Measurements from ENCODE around the gene BAX.

Gene BAX

DNA sequence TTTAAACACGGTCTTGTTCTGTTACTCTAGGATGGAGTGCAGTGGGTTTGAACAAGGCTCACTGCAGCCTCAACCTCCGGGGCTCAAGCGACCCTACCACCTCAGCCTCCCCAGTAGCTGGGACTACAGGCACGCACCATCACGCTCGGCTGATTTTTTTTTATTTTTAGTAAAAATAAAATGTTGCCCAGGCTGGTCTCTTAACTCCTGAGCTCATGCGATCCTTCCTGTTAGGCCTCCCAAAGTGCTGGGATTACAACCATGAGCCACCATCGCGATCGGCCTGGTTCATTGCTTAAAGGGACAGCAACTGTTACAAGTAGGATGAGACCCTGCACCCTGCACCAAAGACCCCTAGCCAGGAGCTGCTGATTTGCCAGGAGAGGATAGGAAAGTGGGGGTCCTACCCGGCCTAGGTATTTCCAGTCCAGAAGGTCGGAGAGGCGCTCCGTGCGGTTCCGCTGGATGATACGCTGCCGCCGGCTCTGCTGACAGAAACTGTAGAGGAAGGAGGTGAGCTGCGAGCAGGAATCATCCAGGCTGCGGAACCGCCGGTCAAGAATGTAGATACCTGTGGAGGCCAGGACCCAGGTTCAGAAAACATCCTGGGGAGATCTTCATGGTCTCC lies 15.6 kb downstream of the BAX start:
- no peak overlapping the region for H3K9ac ChIP-seq
- H3K4me2 ChIP-seq (ENCODE audit: low read length), result no peak overlapping the region
- no peaks in the 10 kb centered on the region for H3K9me3 ChIP-seq (ENCODE audit: control insufficient read depth, low read length)
- no peak overlapping the region for H3K27ac ChIP-seq
- TF ChIP-seq, protein P1, sequence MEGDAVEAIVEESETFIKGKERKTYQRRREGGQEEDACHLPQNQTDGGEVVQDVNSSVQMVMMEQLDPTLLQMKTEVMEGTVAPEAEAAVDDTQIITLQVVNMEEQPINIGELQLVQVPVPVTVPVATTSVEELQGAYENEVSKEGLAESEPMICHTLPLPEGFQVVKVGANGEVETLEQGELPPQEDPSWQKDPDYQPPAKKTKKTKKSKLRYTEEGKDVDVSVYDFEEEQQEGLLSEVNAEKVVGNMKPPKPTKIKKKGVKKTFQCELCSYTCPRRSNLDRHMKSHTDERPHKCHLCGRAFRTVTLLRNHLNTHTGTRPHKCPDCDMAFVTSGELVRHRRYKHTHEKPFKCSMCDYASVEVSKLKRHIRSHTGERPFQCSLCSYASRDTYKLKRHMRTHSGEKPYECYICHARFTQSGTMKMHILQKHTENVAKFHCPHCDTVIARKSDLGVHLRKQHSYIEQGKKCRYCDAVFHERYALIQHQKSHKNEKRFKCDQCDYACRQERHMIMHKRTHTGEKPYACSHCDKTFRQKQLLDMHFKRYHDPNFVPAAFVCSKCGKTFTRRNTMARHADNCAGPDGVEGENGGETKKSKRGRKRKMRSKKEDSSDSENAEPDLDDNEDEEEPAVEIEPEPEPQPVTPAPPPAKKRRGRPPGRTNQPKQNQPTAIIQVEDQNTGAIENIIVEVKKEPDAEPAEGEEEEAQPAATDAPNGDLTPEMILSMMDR (IDR thresholded peaks at IDR 0.05), result no peak
- H3K4me1 ChIP-seq, result peaks cover 15% of the 10 kb centered on the region
- H3K79me2 ChIP-seq, result peaks cover 5% of the 10 kb centered on the region
- no peak overlapping the region for H3K4me3 ChIP-seq (ENCODE audit: low read depth, low read length)
- H3K27me3 ChIP-seq (ENCODE audit: control insufficient read depth, insufficient read depth, low read length), result no peaks in the 10 kb centered on the region
- H3K36me3 ChIP-seq (ENCODE audit: control insufficient read depth, insufficient read depth, low read length), result no peaks in the 10 kb centered on the region
- no peak overlapping the region for H2AFZ ChIP-seq

DNA sequence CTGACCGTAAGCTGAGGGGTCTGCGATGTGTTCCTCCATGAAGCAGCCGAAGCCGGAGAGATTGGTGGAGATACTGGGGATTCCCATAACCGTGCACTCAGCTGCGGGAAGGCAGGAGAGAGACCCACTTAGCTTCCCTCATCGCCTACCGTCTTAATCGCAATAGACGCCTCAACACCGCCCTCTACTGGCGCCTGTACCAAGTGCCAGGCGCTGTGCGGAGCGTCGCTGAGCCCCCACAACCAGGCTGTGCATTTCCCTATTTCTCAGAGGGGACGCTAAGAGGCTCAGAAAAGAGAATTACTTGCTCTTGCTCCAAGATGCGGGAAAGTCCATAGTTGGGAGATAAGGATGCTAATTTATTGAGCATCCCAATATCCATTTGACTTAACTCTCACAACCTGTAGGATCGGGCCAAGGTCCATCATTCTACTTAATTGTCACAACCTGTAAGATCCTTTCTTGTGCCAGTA lies 16.3 kb downstream of the BAX start:
- TF ChIP-seq, protein P1 (IDR thresholded peaks at IDR 0.05), result peak; percentile 87
- H3K9ac ChIP-seq, result no peak overlapping the region
- H3K4me2 ChIP-seq (ENCODE audit: low read length), result no peak overlapping the region
- H3K27ac ChIP-seq, result no peak overlapping the region
- H3K36me3 ChIP-seq (ENCODE audit: control insufficient read depth, insufficient read depth, low read length), result no peaks in the 10 kb centered on the region
- H3K9me3 ChIP-seq (ENCODE audit: control insufficient read depth, low read length), result no peaks in the 10 kb centered on the region
- no peak overlapping the region for H3K4me3 ChIP-seq (ENCODE audit: low read depth, low read length)
- H3K27me3 ChIP-seq (ENCODE audit: control insufficient read depth, insufficient read depth, low read length), result no peaks in the 10 kb centered on the region
- no peak overlapping the region for H2AFZ ChIP-seq
- peaks cover 1% of the 10 kb centered on the region for H3K79me2 ChIP-seq
- H3K4me1 ChIP-seq, result peaks cover 15% of the 10 kb centered on the region

DNA sequence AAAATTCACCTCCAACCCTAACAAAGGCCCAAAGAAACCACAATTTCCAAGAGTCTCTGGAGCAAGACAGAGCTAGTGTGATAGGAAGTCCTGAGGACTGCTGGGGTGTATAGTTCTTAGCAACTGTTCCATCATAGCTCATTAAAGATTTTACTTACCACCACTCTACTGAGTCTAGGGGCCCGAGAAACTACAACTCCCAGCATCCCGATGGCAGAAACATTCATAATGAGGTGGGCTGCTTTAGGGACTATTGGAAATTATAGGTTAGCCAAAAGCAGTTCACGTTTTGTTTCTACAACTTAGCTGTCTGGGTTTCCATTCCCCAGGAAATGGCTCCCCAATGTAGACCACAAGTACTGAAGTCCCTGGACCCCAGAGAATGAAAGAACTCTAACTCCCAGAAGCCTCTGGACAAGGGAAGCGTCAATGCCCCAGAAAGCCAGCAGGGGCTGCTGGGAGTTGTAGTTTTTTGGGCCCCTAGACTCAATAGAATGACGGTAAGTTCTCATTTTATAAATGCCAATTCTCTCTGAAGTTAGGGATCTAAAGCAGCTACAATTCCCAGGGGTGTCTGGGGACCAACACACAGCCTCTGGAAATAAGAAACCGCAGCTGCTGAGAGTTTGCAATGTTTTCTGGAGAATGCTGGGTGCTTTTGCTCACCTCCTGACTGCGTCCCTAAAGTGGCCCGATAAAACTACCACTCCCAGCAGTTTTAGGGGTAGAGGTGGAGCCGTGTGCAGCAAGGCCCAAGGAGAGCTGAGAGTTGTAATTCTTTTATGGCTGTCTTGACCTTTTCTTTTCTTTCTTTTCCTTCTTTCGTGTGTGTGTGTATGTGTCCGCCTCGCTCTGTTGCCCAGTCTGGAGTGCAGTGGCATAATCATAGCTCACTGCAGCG lies 21.5 kb downstream of the BAX start:
- H3K4me1 ChIP-seq, result no peaks in the 10 kb centered on the region
- no peaks in the 10 kb centered on the region for H3K79me2 ChIP-seq
- no peak overlapping the region for H3K27ac ChIP-seq
- no peak overlapping the region for H3K4me2 ChIP-seq (ENCODE audit: low read length)
- no peak overlapping the region for H3K4me3 ChIP-seq (ENCODE audit: low read depth, low read length)
- H3K36me3 ChIP-seq (ENCODE audit: control insufficient read depth, insufficient read depth, low read length), result no peaks in the 10 kb centered on the region
- TF ChIP-seq, protein P1 (IDR thresholded peaks at IDR 0.05), result no peak
- H3K9ac ChIP-seq, result no peak overlapping the region
- no peaks in the 10 kb centered on the region for H3K27me3 ChIP-seq (ENCODE audit: control insufficient read depth, insufficient read depth, low read length)
- no peaks in the 10 kb centered on the region for H3K9me3 ChIP-seq (ENCODE audit: control insufficient read depth, low read length)
- H2AFZ ChIP-seq, result no peak overlapping the region

DNA sequence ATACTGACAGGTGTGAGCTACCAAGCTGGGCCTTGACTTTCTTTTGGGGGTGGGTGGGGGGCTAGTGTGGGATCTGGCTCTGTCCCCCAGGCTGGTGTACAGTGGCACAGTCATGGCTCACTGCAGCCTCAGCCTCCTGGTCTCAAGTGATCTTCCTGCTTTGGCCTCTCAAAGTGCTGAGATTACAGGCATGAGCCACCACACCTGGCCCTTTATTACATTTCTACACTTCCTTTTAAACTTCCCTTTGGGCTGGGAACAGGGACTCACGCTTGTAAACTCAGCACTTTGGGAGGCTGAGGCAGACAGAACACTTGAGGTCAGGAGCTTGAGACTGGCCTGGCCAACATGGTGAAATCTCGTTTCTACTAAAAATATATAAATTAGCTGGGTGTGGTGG lies 22.4 kb downstream of the BAX start:
- Histone ChIP-seq H3K27ac (no peak overlapping the region), H3K4me2 (ENCODE audit: low read length) (no peak overlapping the region), H2AFZ (no peak overlapping the region), H3K27me3 (ENCODE audit: control insufficient read depth, insufficient read depth, low read length) (no peaks in the 10 kb centered on the region), H3K36me3 (ENCODE audit: control insufficient read depth, insufficient read depth, low read length) (no peaks in the 10 kb centered on the region), H3K9ac (no peak overlapping the region), H3K4me1 (no peaks in the 10 kb centered on the region), H3K4me3 (ENCODE audit: low read depth, low read length) (no peak overlapping the region), H3K79me2 (no peaks in the 10 kb centered on the region), H3K9me3 (ENCODE audit: control insufficient read depth, low read length) (no peaks in the 10 kb centered on the region)
- TF ChIP-seq, protein P1 (IDR thresholded peaks at IDR 0.05), result no peak
